ENCODE measurements around the gene DENND5B.

- TF ChIP-seq, protein P1, sequence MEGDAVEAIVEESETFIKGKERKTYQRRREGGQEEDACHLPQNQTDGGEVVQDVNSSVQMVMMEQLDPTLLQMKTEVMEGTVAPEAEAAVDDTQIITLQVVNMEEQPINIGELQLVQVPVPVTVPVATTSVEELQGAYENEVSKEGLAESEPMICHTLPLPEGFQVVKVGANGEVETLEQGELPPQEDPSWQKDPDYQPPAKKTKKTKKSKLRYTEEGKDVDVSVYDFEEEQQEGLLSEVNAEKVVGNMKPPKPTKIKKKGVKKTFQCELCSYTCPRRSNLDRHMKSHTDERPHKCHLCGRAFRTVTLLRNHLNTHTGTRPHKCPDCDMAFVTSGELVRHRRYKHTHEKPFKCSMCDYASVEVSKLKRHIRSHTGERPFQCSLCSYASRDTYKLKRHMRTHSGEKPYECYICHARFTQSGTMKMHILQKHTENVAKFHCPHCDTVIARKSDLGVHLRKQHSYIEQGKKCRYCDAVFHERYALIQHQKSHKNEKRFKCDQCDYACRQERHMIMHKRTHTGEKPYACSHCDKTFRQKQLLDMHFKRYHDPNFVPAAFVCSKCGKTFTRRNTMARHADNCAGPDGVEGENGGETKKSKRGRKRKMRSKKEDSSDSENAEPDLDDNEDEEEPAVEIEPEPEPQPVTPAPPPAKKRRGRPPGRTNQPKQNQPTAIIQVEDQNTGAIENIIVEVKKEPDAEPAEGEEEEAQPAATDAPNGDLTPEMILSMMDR (IDR thresholded peaks at IDR 0.05): no peak
- TF ChIP-seq POLR2A (IDR thresholded peaks at IDR 0.05): no peak
Observed at GRCh38 chr12:31337952-31338351, 253.0 kb downstream of the DENND5B start.

Data from heart left ventricle (tissue), 13 donors.